Measurements from ENCODE around the gene ATF6.

The ATF6 gene

DNA sequence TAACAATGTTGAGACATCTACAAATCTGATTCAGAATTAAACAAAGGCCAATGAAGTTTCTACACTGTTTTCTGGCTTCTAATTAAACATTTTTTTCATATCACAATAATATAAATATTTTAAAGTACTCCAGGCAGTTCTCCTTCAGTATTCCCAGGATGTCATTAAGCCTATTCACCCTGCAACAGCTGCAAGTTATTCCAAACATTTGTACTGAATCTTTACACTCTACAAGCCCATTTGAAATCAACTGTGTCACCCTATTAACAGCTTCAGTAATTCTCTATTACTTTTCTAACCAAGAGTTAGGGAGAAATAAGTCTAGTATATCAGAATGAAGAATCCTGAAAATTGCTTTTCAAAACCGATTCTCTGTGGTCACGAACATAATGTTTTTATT is 133.0 kb downstream of the ATF6 start:
- no peak for DNase-seq

DNA sequence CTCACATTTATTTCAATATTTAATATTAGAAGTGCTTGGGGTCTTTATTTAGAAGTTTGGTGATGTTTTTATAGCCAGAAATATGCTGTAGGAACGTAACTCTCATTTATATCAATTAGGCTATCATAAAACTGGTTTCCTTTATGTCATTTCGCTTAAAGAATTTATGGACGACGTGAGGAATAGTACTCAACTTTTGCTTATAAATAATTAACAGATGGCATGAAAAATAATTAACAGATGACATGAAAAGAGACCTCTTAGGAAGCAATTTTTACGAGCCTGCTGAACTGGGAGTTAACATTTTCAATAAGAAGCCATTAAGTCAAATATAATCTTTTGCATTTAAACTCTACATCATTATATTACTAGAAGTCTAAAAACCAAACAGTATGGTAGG is 134.0 kb downstream of the ATF6 start:
- DNase-seq, result no peak

DNA sequence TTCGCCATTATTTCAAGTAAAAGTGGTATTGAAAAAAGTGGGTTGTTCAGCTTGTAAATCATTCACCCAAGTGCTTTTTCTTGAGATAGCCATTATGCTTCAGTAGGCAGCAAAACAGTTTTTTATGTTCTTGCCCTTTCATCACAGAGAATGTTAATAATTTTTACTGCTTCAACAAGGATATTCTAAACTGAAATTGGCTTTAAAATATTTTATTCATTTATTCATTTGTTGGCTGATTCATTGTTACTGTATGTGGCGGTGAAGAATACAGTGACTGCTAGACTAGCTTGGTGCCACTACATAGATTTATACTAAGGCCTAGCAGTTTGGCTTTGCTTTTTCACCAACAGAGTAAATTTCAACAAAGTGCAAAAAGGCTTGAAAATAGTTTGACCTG is 136.1 kb downstream of the ATF6 start:
- DNase-seq, result no peak

DNA sequence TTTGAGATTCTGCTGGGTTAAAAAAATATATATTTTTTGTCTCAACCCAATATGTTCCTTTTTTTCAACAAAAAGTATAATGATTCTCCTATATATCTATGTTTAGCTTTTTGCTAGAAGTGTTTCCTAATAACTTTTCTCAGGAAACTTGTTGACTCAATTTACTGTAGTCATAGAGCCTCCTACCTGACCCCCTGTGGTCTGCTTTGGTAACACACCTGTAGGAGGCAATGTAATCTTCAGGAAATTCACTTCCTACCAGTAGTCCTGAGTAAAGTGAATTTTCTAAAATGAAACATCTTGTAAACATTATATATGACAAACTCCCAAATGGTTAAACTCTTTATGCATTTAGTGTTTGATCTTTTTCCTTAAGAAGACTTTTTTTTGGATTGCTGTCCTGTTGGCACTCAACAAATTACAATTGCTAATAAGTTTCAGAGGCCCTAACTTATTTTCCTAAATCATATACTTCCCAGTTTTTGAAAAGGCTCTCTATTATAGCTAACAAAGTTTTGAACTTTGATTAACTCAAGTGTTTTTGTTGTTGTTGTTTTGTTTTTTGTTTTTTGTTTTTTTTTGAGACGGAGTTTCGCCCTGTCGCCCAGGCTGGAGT is 139.3 kb downstream of the ATF6 start:
- no peak for DNase-seq

- DNase-seq, result no peak
Observed at GRCh38 chr1:161907265-161907664, 141.1 kb downstream of the ATF6 start.

DNA sequence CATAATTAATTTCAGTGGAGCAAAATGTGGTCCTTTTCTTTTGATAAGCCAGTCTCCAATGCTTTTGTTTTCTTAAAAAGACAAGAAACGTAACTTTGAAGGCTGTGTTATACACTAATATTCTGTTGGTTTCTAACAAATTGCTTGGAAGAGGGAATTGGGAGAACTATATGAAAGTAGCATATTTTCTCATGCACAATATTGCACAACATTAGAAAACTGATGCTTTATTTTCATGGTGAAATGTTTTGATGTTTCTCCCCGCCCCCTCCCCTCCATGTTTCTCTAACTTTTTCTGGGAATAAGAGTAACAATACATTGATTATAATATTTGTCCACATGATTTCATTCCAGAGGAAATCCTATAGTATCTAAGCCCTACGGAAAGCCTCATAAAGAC is 142.1 kb downstream of the ATF6 start:
- no peak for DNase-seq

DNA sequence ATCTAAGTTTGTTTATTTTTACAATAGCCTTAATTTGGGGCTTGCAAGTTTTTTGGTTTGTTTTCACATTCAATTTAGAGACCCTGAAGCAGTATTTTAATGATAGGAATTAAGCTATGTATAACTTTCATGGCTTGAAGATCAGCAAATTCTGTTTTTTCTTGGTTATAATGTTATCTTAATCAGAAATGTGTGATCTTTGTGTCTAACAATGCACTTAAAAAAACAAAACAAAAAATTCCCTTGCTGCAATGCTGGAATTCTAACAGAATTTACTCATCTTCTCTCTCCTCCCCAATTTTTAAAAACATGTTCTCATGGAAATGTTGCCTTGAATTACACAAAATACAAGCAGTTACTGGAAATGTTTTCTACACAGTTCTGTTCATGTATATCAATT is 144.5 kb downstream of the ATF6 start:
- DNase-seq, result no peak

- no peak for DNase-seq
Observed at GRCh38 chr1:161913482-161914140, 147.5 kb downstream of the ATF6 start.

DNA sequence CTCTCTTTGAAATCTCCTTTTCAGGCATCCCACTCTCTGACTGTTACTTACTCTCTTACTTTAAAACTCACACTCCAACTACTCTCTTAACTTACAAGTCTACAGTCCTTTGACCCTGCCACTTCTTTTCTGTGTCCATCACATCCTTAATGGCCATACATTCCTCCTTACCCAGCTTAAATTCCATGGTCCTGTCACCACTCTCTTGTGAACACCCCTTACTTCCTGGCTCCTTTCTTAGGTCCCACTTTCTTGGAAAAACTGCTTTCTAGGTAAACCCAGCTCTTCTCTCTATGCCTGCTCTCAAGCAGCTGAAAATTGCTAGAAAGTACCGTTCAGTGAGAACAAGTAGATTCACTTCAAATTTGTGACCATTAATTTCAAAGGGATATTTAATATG is 148.5 kb downstream of the ATF6 start:
- DNase-seq, result no peak

DNA sequence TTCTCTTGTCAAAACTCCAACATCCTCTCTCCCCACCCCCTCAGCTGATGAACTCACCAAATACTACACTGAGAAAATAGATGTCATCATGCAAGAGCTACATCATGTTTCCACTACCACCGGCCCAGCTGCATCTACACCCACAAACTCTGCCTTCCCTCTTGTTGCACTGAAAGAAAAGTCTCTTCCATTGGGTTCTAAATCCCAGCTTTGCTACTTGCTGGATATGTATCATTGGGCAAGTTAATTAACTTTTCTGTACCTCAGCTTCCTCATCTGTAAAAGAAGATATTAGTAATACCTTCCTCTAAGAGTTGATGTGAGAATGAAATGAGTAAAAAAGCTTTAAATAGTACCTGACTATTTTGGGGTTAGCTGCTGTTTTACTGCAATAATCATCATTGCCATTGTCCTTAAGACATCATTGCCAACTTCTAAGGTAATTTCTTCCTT is 149.0 kb downstream of the ATF6 start:
- DNase-seq, result no peak

DNA sequence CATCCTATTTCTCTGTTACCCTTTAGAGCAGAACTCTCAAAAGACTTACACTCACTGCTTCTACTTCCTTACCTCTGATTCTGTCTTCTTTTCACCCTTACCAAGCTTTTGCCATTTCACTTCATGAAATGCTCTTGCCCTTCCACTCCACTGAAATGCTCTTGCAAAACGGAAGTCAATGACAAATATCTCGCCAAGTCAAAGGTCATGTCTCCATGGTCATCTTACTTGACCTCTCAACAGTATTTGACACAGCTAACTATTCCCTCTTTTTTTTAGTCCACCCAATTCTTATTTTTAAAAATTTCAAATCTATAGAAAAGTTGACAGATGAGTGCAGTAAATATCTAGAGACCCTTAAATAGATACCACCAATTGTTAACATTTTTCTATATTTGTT is 149.9 kb downstream of the ATF6 start:
- DNase-seq, result no peak

DNA sequence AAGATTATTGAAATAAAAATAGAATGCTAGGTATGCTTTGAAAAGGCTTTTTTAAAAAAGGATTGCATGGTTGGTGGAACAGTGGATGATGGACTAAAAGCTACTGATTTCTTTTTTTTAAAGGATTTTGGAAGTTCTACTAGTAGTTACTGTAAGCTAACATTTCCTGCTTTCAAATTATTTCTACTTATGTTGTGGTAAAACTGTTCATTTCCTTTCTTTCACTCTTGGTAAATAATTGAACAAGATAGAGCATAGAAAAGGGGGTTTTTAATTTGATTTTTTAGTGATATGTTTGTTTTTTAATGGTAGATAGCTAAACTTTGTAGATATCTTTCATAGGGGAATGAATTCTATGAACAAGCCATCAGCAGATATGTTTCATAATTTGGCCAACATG is 153.1 kb downstream of the ATF6 start:
- no peak for DNase-seq

- DNase-seq, result no peak
Observed at GRCh38 chr1:161921491-161921890, 155.4 kb downstream of the ATF6 start.

DNA sequence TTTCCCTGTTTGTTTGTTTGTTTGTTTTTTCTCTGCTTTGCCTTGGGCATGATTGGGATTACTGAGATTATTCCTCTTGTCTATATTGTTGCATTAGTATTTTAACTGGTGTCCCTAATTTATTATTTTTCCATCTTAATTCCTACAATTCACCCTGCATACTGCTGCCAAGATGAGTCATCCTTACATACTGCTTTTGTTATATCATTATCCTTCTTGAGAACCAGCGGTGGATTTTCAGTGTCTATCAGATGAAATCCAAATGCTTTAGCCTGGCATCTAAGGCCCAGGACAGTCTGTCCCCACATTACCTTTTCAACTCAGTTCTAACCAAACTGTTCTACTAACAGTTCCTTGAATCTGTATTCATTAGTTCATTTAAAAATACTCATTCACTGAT is 155.9 kb downstream of the ATF6 start:
- DNase-seq, result no peak

DNA sequence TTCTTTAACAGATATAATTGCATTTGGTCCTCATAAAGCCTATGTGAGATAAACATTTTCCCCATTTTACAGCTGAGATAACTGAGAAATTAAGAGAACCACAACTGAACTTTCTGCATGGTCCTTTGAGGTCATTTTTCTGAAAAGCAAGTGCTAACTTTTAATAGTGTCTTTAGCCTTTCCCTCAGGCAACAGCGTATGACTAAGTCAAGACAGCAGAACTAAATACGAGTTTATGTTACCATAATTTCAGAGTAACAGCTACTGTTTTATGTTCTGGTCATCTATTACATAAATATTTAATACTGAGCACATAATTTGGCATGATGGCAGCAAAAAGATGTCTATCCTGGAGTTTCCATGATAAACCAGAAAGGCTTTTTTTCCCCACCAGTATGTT is 161.9 kb downstream of the ATF6 start:
- no peak for DNase-seq

GRCh38 chr1:161929137-161929536 is 163.0 kb downstream of the ATF6 start:
- DNase-seq, result no peak

DNA sequence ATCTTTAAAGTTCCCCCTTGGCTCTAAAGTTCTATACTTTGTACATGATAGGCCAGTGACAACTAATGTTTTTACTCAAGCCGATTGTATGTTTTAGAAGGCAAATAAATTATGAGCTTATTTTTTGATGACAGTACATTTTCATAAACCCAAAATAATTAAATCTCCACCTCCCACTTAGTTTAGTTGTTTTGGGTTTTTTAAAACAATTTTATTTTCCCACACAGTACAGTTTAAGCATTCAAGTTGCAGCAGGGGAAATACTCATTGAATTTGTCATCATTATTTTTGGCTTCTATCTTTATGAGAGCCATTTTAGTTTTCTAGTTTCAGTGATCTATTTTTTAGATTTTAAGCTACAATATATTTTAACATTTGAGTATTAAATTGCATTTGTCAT is 163.9 kb downstream of the ATF6 start:
- DNase-seq, result no peak

DNA sequence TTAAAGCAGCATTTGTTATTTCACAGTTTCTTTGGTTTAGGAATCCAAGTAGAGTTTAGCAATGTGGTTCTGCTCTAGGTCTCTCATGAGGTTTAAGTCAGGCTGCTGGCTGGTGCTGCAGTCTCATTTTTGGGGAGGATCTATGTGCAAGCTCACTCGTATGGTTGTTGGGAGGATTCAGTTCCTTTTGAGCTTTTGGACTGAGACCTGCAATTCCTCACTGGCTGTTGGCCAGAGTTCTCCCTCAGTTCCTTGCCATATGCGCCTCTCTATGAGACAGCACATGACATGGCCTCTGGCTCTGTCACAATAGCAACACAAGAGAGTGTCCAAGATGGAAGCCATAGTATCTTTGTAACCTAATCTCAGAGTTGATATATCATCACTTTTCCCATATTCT is 166.5 kb downstream of the ATF6 start:
- DNase-seq, result no peak

- no peak for DNase-seq
Observed at GRCh38 chr1:161933592-161934588, 167.8 kb downstream of the ATF6 start.

DNA sequence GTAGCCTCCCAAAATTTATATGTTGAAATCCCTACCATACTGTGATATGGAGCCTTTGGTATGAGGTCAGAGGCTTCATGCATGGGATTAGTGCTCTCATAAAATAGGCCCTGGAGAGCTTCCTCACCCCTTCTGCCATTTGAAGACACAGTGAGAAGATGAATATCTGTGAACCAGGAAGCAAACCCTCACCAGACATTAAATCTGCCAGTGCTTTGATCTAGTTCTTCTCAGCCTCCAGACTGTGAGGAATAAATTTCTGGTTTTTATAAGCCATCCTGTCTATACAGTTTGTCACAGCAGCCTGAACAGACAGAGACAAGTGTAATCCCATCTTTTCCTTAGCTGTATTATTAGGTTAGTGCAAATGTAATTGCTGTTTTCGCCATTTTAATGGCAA is 169.1 kb downstream of the ATF6 start:
- no peak for DNase-seq

GRCh38 chr1:161936786-161937185 is 170.7 kb downstream of the ATF6 start:
- DNase-seq, result no peak

DNA sequence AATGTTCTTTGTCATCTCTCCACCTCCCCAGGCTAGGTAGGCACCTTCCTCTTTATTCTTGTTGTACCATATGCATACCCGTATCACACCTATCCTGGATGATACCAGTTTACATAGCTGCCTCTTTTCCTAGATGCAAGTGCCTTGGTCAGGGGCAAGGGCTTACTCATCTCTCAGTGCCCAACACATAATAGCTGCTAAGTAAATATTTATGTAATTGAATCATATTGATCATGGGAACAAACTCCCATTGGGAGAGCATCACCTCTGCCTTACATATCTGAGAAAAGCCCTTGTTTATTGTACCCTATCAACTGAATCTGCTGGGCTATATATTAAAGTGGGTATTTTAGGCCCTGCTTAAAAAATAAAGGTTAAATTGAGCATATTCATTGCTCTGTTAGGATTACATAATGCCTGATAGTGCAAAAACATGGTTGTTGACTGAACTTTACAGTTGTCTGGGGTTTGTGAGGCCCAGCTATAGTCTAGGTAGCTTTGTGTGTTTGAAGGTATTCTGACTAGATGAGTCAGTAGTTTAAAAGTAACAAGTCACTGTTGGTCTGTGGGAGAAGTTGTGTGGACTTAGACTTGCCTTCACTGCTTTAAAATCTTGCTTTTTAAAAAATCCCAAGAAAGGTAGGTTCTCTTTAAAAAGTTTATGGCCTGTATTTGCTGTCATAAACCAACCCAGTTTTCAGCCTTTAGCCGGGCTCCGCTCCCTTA is 174.9 kb downstream of the ATF6 start:
- no peak for DNase-seq

Measured in activated T-cell treated with anti-CD3 and anti-CD28 coated beads, Interleukin-2, amount 50 U/mL, for 1 hour (primary cell).